Measurements from ENCODE around the gene ATG7.
A peak's percentile ranks its signal among the peaks of the same experiment; 100 is the strongest.

Gene ATG7

GRCh38 chr3:11271986-11272904 lies at the start of gene ATG7:
TSS of gene ATG7 (plus strand) at chr3:11272397. CDS start at chr3:11298696, 26,299 bp downstream.
- H3K4me3 ChIP-seq (ENCODE audit: low read depth, low read length) = peak within 1 kb of the TSS; percentile 83
- DNase-seq (ENCODE audit: low read depth) = peak; percentile 84
- no peak for TF ChIP-seq CTCF (IDR thresholded peaks at IDR 0.05; ENCODE audit: low read depth, low read length, missing control alignments)

- DNase-seq (ENCODE audit: low read depth) = no peak
- TF ChIP-seq CTCF (IDR thresholded peaks at IDR 0.05; ENCODE audit: low read depth, low read length, missing control alignments) = no peak
- no peak overlapping the region for H3K4me3 ChIP-seq (ENCODE audit: low read depth, low read length)
Observed at GRCh38 chr3:11224010-11224409, 48.2 kb upstream of the ATG7 start.

GRCh38 chr3:11224870-11225229 lies 47.3 kb upstream of the ATG7 start:
- no peak for TF ChIP-seq CTCF (IDR thresholded peaks at IDR 0.05; ENCODE audit: low read depth, low read length, missing control alignments)
- no peak overlapping the region for H3K4me3 ChIP-seq (ENCODE audit: low read depth, low read length)
- no peak for DNase-seq (ENCODE audit: low read depth)

- DNase-seq (ENCODE audit: low read depth) = no peak
- H3K4me3 ChIP-seq (ENCODE audit: low read depth, low read length) = no peak overlapping the region
- TF ChIP-seq CTCF (IDR thresholded peaks at IDR 0.05; ENCODE audit: low read depth, low read length, missing control alignments) = no peak
Observed at GRCh38 chr3:11226042-11226370, 46.2 kb upstream of the ATG7 start.

GRCh38 chr3:11228041-11228440 lies 44.2 kb upstream of the ATG7 start:
- H3K4me3 ChIP-seq (ENCODE audit: low read depth, low read length) = no peak overlapping the region
- DNase-seq (ENCODE audit: low read depth) = no peak
- TF ChIP-seq CTCF (IDR thresholded peaks at IDR 0.05; ENCODE audit: low read depth, low read length, missing control alignments) = no peak

- no peak for DNase-seq (ENCODE audit: low read depth)
- no peak for TF ChIP-seq CTCF (IDR thresholded peaks at IDR 0.05; ENCODE audit: low read depth, low read length, missing control alignments)
- H3K4me3 ChIP-seq (ENCODE audit: low read depth, low read length) = no peak overlapping the region
Observed at GRCh38 chr3:11230125-11230524, 42.1 kb upstream of the ATG7 start.

GRCh38 chr3:11230832-11231231 lies 41.4 kb upstream of the ATG7 start:
- no peak for TF ChIP-seq CTCF (IDR thresholded peaks at IDR 0.05; ENCODE audit: low read depth, low read length, missing control alignments)
- DNase-seq (ENCODE audit: low read depth) = no peak
- H3K4me3 ChIP-seq (ENCODE audit: low read depth, low read length) = no peak overlapping the region

Data from GM12864 (cell line).